Rectal smooth muscle tissue (tissue), 1 donor: ENCODE measurements around the gene DLL1.
"Not testable (repeated sequence)": the region's sequence is repeated elsewhere in the genome, so short reads cannot be mapped to it uniquely, and the experiment has no call there.

Experiments used
- H3K27ac ChIP-seq: one replicate; pipeline ENCODE4 v1.7.0; 2013; ENCODE audit warnings: low read depth, low read length, inconsistent platforms
- H3K27me3 ChIP-seq: one replicate; pipeline ENCODE4 v1.7.0; 2013; ENCODE audit warnings: low read length; ENCODE audit not compliant: control insufficient read depth, insufficient read depth
- H3K36me3 ChIP-seq: one replicate; pipeline ENCODE4 v1.7.0; 2013; ENCODE audit warnings: low read length; ENCODE audit not compliant: control insufficient read depth, insufficient read depth
- H3K4me1 ChIP-seq: one replicate; pipeline ENCODE4 v1.7.0; 2013; ENCODE audit warnings: low read length; ENCODE audit not compliant: control insufficient read depth, insufficient read depth
- H3K4me3 ChIP-seq: one replicate; pipeline ENCODE4 v1.7.0; 2013; ENCODE audit warnings: low read length
- H3K9ac ChIP-seq: one replicate; pipeline ENCODE4 v1.7.0; 2013; ENCODE audit warnings: low read length

DLL1 gene, protein sequence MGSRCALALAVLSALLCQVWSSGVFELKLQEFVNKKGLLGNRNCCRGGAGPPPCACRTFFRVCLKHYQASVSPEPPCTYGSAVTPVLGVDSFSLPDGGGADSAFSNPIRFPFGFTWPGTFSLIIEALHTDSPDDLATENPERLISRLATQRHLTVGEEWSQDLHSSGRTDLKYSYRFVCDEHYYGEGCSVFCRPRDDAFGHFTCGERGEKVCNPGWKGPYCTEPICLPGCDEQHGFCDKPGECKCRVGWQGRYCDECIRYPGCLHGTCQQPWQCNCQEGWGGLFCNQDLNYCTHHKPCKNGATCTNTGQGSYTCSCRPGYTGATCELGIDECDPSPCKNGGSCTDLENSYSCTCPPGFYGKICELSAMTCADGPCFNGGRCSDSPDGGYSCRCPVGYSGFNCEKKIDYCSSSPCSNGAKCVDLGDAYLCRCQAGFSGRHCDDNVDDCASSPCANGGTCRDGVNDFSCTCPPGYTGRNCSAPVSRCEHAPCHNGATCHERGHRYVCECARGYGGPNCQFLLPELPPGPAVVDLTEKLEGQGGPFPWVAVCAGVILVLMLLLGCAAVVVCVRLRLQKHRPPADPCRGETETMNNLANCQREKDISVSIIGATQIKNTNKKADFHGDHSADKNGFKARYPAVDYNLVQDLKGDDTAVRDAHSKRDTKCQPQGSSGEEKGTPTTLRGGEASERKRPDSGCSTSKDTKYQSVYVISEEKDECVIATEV

DNA sequence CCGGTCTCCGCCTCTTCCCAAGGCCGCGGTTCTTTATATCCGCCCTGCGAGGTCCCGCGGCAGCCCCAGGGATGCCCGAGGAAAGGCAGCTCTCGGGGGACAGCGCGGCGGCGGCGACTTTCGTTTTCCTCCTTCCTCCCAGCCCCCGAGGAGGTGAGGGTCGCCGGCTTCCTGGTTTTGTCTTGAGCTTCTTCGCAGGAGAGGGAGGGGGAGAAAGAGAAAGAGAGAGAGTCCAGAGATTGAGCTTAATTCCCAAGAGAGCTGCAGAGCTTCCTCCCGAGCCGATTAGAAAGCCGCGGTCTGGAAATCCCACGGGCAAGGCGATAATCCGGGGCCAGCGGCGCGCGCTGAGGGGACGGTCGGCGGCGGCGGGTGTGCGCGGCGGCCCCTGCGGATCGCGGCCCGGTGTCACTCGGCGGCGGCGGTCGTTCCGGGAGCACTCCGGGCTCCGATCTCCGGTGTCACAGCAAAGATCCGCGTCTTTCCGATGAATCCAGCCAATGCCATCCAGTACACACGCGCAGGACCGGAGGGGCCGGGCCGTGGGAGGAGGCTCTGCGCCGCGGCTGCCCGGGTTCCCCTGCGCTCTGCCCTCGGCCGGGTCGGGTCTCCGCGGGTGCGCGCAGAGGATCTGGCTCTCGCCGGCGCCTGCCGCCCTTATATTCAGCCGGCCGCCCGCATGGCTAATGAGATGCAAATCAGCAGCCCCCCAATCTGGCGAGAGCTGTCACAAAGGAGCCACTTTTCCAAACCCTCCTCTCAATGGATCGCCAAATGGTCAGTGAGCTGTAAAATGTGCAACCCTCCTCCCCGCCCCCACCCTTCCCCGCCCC lies at the start of gene DLL1:
Gene DLL1 (minus strand): TSS at position 783 of the 833 bp plus-strand sequence. CDS start 939 bp downstream, outside the sequence.
- Histone ChIP-seq H3K4me1 (peaks cover 4% of the 10 kb centered on the region), H3K27me3 (peaks cover 54% of the 10 kb centered on the region), H3K9ac (peak within 1 kb of the TSS; percentile 35), H3K36me3 (no peaks in the 10 kb centered on the region), H3K27ac (peak within 1 kb of the TSS; percentile 14), H3K4me3 (peak within 1 kb of the TSS; percentile 76)

DNA sequence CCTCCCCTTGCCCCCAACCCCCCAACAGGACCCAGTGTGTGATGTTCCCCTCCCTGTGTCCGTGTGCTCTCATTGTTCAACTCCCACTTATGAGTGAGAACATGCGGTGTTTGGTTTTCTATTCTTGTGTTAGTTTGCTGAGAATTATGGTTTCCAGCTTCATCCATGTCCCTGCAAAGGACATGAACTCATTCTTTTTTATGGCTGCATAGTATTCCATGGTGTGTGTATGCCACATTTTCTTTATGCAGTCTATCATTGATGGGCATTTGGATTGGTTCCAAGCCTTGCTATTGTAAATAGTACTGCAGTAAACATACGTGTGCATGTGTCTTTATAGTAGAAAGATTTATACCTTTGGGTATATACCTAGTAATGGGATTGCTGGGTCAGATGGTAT lies 44.3 kb upstream of the DLL1 start:
- H3K4me1 ChIP-seq, H3K27ac ChIP-seq, H3K9ac ChIP-seq, H3K4me3 ChIP-seq, H3K27me3 ChIP-seq: not testable (repeated sequence)
- H3K36me3 ChIP-seq = peaks cover 11% of the 10 kb centered on the region

DNA sequence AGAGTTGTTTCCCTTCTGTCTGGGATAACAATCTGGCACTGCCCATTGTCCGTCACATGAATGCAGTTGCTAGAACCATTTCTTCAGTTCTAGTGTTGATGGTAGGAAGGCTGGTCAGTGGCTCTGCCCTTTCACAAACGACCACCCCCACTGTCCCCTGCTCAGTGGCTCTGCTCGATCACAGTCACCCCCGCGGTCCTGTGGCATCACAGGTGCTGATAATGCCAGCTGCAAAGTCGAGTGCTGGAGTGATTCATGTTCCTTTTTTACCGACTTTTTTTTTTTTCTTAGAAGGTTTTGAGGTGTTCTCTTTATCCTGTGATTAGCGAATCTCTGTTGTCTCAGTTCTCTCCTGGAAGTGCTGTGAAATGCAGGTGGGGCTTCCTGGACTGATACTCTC lies 38.4 kb upstream of the DLL1 start:
- no peaks in the 10 kb centered on the region for H3K27me3 ChIP-seq
- no peak overlapping the region for H3K4me3 ChIP-seq
- peaks cover 16% of the 10 kb centered on the region for H3K36me3 ChIP-seq
- no peaks in the 10 kb centered on the region for H3K4me1 ChIP-seq
- no peak overlapping the region for H3K9ac ChIP-seq
- no peak overlapping the region for H3K27ac ChIP-seq

DNA sequence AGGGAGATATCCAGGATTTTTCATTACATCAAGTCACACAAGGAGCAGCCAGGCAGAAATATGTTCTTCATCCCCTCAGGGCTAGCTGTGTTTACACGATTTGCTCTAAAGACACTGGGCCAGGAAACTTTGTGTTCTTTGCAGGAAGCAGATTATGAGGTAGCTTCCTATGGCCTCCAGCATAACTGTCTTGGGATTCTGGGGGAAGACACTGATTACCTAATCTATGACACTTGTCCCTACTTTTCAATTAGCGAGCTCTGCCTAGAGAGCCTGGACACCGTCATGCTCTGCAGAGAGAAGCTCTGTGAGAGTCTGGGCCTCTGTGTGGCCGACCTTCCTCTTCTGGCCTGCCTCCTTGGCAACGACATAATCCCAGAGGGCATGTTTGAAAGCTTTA lies 26.8 kb upstream of the DLL1 start:
- H3K36me3 ChIP-seq = peaks cover 8% of the 10 kb centered on the region
- no peaks in the 10 kb centered on the region for H3K4me1 ChIP-seq
- H3K4me3 ChIP-seq = no peak overlapping the region
- H3K9ac ChIP-seq = no peak overlapping the region
- no peaks in the 10 kb centered on the region for H3K27me3 ChIP-seq
- no peak overlapping the region for H3K27ac ChIP-seq

DNA sequence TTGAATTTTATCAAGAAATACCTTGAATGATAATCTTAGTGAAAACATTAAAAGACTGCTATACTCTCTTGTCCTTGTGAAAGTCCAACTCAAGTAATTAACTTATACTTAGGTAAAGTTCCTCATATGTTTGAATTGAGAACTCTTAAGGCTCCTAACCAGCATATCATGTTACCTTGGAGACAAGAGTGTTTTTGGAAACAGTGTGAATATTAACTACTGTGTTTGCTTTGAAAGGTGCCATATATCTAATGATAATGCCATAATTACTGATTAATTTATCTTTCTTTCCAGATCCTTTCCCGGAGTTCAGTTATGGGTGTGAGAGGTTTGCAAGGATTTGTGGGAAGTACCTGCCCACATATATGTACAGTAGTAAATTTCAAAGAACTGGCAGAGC lies 26.2 kb upstream of the DLL1 start:
- Histone ChIP-seq H3K36me3 (peaks cover 4% of the 10 kb centered on the region), H3K4me1 (no peaks in the 10 kb centered on the region)

DNA sequence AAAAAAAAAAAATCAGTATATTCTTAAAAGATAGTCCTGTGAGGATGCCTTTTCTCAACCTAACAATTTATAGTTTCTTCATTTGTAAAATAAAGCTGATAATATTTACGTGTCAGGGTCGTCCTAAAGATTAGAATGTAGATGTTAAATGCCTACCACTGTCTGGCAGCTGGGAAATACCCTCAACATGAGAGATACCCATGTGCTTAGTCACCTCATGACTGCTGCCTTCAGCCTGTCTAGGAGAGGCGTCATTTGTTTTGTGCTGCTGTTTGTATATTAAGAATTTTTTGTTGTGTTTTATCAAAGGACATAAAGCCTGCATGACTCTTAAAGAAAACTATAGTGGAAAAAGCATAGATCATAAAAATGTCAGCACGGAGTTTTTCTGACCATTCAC lies 25.2 kb upstream of the DLL1 start:
- Histone ChIP-seq H3K36me3 (peaks cover 4% of the 10 kb centered on the region), H3K27me3 (no peaks in the 10 kb centered on the region), H3K27ac (no peak overlapping the region), H3K4me3 (no peak overlapping the region), H3K4me1 (no peaks in the 10 kb centered on the region), H3K9ac (no peak overlapping the region)

More for the DNA sequence above, 26.2 kb upstream of the DLL1 start:
- Histone ChIP-seq H3K27ac (no peak overlapping the region), H3K27me3 (no peaks in the 10 kb centered on the region), H3K9ac (no peak overlapping the region), H3K4me3 (no peak overlapping the region)

DNA sequence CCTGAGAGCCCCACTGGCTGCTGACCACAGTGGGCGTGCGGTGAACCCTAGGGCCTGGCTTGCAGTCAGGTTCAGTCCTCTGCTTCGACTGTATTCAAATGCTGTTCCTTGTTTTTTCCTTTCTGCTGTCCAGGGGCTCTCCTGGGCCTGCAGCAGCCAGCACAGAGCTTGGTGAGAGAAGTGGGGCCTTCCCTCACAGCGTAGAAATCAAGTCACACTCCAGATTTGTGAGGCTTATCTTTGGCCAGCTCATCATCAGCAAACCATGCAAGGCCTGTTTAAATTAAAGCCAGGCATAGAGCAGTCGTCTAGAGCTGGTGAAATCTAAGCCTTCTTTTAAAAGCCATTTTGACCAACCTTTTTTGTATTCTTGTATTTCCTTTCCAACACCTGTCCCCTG lies 24.1 kb upstream of the DLL1 start:
- Histone ChIP-seq H3K4me3 (no peak overlapping the region), H3K27ac (no peak overlapping the region)

DNA sequence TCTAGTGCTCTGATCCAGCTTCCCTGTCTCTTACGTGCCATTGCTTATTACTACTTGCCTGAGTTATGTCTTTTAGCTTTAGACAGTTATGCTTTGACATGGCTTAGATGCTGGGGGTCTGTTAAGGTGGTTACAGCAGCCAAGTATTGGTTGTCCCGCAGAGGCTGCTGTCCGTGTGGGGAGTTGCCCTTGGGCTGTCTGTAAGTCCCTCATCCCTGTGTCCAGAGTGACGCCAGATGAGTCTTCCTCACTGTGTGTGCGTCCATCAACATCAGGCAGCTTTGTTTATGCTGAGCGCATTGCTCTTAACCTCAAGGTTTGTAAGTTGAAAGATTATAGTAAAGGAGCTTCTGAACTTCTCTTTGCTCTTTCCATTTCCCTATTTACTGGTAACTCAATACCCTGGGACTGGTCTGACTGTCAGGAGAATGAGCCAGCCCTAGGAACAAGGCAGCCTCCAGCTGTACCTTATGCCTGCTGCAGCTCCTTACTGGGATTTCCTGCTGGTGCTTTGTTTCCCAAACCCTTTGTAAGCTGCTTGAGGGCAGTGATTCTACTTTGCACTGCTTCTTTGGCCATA lies 22.9 kb upstream of the DLL1 start:
- no peak overlapping the region for H3K27ac ChIP-seq

More for the DNA sequence above, 24.1 kb upstream of the DLL1 start:
- peaks cover 4% of the 10 kb centered on the region for H3K36me3 ChIP-seq
- no peak overlapping the region for H3K9ac ChIP-seq
- H3K27me3 ChIP-seq = no peaks in the 10 kb centered on the region
- H3K4me1 ChIP-seq = no peaks in the 10 kb centered on the region

DNA sequence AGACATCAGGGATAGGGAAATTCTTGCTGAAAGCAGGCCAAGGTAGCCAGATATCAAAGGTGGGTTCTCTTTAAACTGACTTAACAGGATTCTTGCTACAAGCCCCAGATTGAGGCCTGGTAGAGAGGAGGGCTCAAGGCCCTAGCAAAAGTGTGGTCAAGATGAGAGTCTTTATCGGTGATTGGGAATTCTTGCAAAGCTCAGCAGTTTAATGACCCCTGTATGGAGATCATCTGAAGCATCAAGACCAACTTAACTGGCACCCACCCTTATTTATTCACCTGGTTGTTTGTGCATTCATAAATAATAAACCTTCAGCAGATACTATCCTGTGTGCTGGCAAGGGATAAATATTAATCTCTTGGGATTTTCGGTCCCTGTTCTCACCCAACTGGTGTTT lies 22.0 kb upstream of the DLL1 start:
- no peak overlapping the region for H3K4me3 ChIP-seq
- H3K27ac ChIP-seq = no peak overlapping the region
- H3K27me3 ChIP-seq = no peaks in the 10 kb centered on the region
- peaks cover 4% of the 10 kb centered on the region for H3K36me3 ChIP-seq
- H3K4me1 ChIP-seq = peaks cover 1% of the 10 kb centered on the region
- H3K9ac ChIP-seq = no peak overlapping the region

More for the DNA sequence above, 22.9 kb upstream of the DLL1 start:
- H3K9ac ChIP-seq = no peak overlapping the region
- H3K36me3 ChIP-seq = peaks cover 4% of the 10 kb centered on the region
- no peaks in the 10 kb centered on the region for H3K4me1 ChIP-seq
- H3K4me3 ChIP-seq = no peak overlapping the region
- no peaks in the 10 kb centered on the region for H3K27me3 ChIP-seq

DNA sequence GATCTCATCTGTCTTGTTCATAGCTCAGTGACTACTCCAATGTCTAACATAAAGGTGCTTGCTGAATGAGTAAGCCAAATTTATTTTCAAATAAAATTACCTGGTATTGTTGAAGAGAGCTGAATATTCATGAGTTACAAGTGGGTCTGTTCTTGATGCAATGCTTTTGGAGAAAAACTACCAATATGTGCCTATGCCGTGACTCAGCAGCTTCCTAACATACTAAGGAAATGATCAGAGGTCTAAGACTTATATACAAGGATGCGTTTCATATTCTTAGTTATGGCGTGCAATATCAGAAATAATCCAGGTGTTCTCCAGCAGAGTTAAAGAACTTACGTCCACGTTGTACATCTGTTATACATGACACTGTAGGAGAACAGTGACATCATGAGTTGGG lies 20.8 kb upstream of the DLL1 start:
- Histone ChIP-seq H3K27ac (no peak overlapping the region), H3K36me3 (no peaks in the 10 kb centered on the region), H3K27me3 (no peaks in the 10 kb centered on the region), H3K9ac (no peak overlapping the region), H3K4me3 (no peak overlapping the region), H3K4me1 (peaks cover 10% of the 10 kb centered on the region)

DNA sequence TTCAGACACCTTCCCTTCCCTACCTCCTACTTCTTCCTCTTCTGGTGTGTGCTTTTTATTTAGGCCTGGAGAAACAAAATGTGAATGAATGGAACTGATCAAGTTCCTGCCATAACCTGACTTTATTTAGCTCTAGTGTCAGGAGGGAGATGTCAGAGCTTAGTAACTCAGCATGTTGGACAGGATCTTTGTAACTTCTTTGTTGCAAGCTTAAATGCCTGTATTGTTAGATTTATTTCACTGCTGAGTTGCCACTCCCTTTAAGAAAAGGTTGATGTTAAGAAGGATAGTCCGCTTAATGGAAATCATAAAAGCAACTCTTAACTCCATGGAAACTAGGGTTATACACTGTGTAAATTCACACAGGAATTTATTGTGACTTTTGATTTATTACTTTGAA lies 17.9 kb upstream of the DLL1 start:
- Histone ChIP-seq H3K4me1 (peaks cover 14% of the 10 kb centered on the region), H3K4me3 (no peak overlapping the region), H3K27me3 (no peaks in the 10 kb centered on the region), H3K36me3 (no peaks in the 10 kb centered on the region), H3K27ac (no peak overlapping the region), H3K9ac (no peak overlapping the region)

DNA sequence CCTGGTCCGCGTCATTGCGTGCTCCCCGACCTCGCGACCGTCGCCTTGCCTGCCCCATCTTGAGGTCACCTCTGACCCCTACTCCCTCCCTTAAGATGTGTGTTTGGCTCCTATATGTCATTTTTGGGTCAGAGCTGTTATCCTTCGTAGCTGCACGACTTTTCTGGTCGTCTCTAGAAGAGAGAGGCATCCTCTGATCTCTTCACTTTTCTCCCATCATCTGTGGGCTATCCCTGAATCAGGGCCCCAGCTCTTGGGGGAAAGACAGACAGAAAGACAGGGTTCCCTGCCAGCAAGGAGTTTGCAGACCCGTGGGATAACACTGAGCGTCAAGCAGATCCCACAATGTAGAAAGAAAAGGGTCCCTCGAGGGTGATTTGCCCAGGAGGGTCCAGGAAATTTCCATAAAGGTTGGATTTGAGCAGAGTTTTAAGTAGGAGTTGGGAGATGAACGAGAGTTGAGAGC lies 16.2 kb upstream of the DLL1 start:
- Histone ChIP-seq H3K9ac (peak overlapping the region; percentile 97), H3K4me1 (peaks cover 14% of the 10 kb centered on the region), H3K27ac (peak overlapping the region; percentile 87), H3K36me3 (no peaks in the 10 kb centered on the region), H3K4me3 (peak overlapping the region; percentile 100), H3K27me3 (no peaks in the 10 kb centered on the region)
